Lower leg skin (tissue), 4 donors: Measurements from ENCODE around the gene DRAP1. TPM values are rescaled to one million over a fixed set of nuclear protein-coding genes. Genes with fewer than 3 reads are reported as not detected.

Experiments
- DNase-seq, 2 donors: peaks; one replicate each; pipeline ENCODE4 v3.0.0-alpha.2; 2019; ENCODE audit warnings: low spot score in 2 of 2
- H3K4me3 ChIP-seq: fragments of 200-600 bp; sonication (generic); 2 replicates; pipeline ENCODE4 v1.5.1; 2017; ENCODE audit warnings: mild to moderate bottlenecking, low read depth; ENCODE audit not compliant: poor library complexity, severe bottlenecking
- POLR2A ChIP-seq, 2 donors: fragments of 450-650 bp; IDR thresholded peaks; one replicate each; pipeline ENCODE4 v1.6.1; 2016 to 2017; ENCODE audit warnings: antibody characterized with exemption in 2 of 2, mild to moderate bottlenecking in 1 of 2, moderate library complexity in 1 of 2
- WGBS, 2 donors: methylation state at CpG; one replicate each; pipeline ENCODE4 v1.1.5; 2018; 5-methylcytosine and 5-hydroxymethylcytosine counted together
- intact Hi-C: fragments of 100-400 bp; cut with DNase I; formaldehyde crosslinking; loops from one replicate; pipeline ENCODE4 v1.15.0; 2023; ENCODE audit warnings: low total_unique reads
- total RNA-seq, 4 donors: library from RNA; depleted of rRNA; stranded (reverse); fragments of >200 nt; gene quantifications; one replicate each; pipeline ENCODE4 v1.1.0, GENCODE V29; 2016
- TF ChIP-seq, protein P1 (sequence below), 3 donors: fragments of 450-650 bp; IDR thresholded peaks; one replicate each; pipeline ENCODE4 v1.5.1; 2016; ENCODE audit warnings: antibody characterized with exemption in 3 of 3, mild to moderate bottlenecking in 3 of 3, moderate library complexity in 2 of 3

DRAP1 gene
- total RNA-seq, 4 donors from 2014 or later = 81.5 to 152 (median 107) TPM

DNA sequence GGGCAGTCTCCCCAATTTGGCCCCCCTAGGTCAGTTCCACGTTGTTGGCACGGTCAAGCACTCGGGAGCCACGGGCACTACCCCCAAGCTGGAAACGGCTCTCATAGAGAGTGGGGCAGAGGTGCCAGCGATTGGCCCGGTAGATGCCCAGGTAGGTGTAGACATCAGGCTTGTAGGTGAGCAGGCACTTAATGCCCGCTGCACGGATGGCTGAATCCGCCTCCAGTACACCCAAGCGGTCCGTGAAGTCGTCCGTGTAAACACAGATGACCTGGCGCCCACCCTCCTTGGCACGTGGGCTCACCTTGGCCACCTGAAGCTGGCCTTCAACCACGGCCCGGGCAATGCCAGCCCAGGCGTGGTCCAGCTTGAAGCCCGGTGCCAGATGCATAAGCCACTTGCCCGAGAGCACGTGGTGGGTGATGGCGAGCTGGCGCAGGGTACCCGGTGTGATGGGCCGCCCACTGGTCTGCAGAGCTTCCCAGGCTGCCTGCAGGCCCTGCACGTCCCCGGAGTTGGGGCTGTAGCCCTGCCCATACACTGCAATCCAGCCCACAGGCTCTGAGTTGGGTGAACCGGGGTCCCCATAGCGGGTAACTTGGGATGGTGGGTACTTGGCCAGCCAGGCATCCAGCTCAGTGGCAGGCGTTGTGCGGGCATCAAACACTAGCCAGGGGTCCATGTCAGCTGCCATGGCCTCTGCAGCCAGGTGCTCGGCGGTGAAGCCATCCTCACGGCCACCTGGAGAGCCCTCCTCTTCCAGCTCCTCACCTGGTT, 1.6 kb upstream of the DRAP1 start:
- intact Hi-C loops = no loop called here
- WGBS, 2 donors = 61 to 68% methylated on average over 26 to 34 of the region's 35 CpGs
- peak overlapping the region; percentile 79 for H3K4me3 ChIP-seq
- TF ChIP-seq, protein P1, sequence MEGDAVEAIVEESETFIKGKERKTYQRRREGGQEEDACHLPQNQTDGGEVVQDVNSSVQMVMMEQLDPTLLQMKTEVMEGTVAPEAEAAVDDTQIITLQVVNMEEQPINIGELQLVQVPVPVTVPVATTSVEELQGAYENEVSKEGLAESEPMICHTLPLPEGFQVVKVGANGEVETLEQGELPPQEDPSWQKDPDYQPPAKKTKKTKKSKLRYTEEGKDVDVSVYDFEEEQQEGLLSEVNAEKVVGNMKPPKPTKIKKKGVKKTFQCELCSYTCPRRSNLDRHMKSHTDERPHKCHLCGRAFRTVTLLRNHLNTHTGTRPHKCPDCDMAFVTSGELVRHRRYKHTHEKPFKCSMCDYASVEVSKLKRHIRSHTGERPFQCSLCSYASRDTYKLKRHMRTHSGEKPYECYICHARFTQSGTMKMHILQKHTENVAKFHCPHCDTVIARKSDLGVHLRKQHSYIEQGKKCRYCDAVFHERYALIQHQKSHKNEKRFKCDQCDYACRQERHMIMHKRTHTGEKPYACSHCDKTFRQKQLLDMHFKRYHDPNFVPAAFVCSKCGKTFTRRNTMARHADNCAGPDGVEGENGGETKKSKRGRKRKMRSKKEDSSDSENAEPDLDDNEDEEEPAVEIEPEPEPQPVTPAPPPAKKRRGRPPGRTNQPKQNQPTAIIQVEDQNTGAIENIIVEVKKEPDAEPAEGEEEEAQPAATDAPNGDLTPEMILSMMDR (IDR thresholded peaks at IDR 0.05) = no peak
- TF ChIP-seq POLR2A (IDR thresholded peaks at IDR 0.05) = no peak
- no peak for DNase-seq

DNA sequence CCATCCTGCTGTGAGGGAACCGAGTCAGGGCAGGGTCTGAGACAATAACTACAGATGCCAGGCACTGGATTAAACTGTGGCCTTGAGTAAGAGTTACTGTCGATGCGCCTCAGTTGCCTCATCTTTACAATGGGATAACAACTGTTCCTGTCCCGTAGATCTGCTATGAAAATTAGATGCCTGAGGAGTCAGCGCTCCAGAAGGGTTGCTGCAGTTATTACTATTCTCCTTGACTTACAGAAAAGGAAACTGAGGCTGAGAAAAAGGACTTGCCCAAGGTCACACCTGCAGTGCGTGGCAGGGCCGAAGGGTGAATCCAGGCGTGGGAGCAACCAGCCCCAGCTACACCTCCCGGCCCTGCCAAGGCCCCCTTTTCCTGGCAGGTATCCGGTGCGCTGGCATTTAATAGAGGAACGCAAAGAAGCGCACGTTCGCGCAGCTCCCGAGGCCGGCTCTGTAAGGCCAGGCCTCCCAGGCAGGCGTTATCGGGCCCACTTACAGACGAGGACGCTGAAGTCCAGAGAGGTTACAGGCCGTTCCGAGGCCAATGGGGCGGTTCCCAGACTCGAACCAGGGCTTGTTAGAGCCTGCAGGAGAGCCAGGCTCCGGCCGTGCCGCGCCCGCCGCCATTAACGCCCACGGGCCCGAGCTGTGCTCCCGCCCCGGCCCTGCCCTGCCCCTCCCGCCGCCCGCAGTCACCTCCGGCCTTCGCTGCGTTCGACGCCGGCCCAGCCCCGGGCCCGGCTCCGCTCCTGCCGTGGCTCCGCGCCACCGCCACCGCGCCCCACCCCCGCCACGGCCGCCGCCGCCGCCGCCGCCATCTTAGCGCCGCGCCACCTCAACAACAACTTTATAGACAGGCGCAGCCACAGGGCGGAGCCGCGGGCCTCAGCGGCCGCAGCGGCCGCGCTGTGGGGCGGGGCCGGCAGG, 750 bp upstream of the DRAP1 start, which contains the start of gene C11orf68:
Gene C11orf68 (minus strand): TSS at position 852 of the 930 bp plus-strand sequence. CDS start 31 bp downstream, at position 821.
- TF ChIP-seq POLR2A (IDR thresholded peaks at IDR 0.05) = no peak
- TF ChIP-seq, protein P1 (IDR thresholded peaks at IDR 0.05) = no peak
- WGBS, 2 donors = 4 to 6% methylated on average over 32 to 61 of the region's 77 CpGs
- H3K4me3 ChIP-seq = peak within 1 kb of the TSS; percentile 80
- intact Hi-C loops = no loop called here
- peak in 1 of 2 donors; percentile 89 for DNase-seq

DNA sequence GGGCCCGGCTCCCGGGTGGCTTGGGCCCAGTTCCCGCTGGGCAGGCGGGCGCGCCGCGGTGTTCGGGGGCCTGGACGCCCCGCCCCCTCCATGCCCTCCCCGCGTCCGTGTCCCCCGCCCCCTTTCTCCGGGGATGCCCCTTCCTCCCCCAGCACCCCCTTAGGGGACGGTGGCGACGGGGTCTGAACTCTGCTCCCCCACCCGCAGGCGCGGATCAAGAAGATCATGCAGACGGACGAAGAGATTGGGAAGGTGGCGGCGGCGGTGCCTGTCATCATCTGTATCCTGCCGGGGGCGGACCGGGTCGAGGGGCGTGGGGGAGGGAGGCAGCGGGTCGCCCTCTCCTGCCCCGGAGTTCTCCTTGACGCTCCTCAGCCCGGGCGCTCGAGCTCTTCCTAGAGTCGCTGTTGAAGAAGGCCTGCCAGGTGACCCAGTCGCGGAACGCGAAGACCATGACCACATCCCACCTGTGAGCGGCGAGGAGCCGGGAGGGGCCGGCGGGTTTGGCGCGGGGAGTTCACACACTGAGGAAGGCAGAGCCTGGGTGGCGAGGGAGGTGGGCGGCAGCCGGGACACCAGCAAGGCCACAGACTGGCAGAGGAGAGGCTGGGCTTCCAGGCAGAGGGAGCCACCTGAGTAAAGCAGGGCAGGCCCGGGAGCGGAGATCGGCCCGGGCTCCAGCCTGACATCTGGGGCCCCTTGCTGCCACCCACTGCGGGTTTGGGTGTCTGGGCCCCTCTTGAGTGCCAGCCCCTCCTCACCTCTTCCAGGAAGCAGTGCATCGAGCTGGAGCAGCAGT, 546 bp downstream of the DRAP1 start:
- WGBS, 2 donors = 0 to 1% methylated on average over 29 to 30 of the region's 60 CpGs
- H3K4me3 ChIP-seq = peak overlapping the region; percentile 80
- TF ChIP-seq, protein P1 (IDR thresholded peaks at IDR 0.05) = no peak
- no peak for TF ChIP-seq POLR2A (IDR thresholded peaks at IDR 0.05)
- peak in 1 of 2 donors; percentile 89 for DNase-seq
- intact Hi-C loops = no loop called here

DNA sequence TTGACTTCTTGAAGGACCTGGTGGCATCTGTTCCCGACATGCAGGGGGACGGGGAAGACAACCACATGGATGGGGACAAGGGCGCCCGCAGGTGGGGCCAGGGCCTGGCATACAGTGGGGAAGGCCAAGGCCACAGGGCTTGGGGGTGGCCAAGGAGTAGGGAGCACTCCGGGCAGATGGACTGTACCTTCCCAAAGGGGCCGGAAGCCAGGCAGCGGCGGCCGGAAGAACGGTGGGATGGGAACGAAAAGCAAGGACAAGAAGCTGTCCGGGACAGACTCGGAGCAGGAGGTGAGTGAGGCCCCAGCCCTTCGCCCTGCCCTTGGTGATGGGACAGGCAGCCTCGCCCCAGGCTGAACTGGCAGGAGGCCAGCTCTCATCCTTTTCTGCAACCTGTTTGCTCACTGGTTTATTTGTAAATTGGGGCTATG, 1.2 kb downstream of the DRAP1 start:
- DNase-seq = no peak
- WGBS, 2 donors = 47 to 55% methylated on average over 15 of the region's 15 CpGs
- peak overlapping the region; percentile 80 for H3K4me3 ChIP-seq
- TF ChIP-seq POLR2A (IDR thresholded peaks at IDR 0.05) = no peak
- TF ChIP-seq, protein P1 (IDR thresholded peaks at IDR 0.05) = no peak
- intact Hi-C loops = no loop called here

DNA sequence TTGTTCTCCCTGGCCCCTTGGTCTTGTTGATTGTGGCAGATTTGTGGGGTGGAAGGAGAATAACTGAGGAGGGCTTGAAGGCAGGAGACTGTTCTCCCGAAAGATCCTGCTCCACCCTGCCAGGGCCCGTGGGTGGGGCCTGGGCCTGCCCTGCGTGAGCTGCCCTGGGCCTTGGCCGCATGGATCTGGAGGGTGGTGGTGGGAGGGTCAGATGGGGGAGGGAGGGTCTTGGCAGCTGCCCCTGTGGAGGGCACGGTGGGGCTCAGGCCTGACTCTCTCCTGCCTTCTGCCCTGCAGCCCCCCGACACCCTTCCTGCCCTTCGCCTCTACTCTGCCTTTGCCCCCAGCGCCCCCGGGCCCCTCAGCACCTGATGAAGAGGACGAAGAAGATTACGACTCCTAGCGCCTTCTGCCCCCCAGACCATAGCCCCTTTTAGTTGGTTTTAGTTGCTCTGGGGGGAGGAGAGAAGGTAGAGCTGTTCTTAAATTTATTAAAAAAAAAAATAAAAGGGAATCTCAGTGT, 1.9 kb downstream of the DRAP1 start:
- TF ChIP-seq, protein P1 (IDR thresholded peaks at IDR 0.05) = no peak
- TF ChIP-seq POLR2A (IDR thresholded peaks at IDR 0.05) = no peak
- intact Hi-C loops = no loop called here
- WGBS, 2 donors = 75 to 82% methylated on average over 10 to 12 of the region's 12 CpGs
- no peak overlapping the region for H3K4me3 ChIP-seq
- no peak for DNase-seq
